Measurements from ENCODE around the gene PLXNB2.

The PLXNB2 gene

GRCh38 chr22:50253046-50253915, 54.2 kb downstream of the PLXNB2 start:
- FAIRE-seq (no peak), DNase-seq (ENCODE audit: insufficient read length, low spot score) (no peak)

- no peak for DNase-seq (ENCODE audit: insufficient read length, low spot score)
Observed at GRCh38 chr22:50252082-50253045, 55.1 kb downstream of the PLXNB2 start.

GRCh38 chr22:50251477-50252081, 55.9 kb downstream of the PLXNB2 start:
- FAIRE-seq = no peak
- DNase-seq (ENCODE audit: insufficient read length, low spot score) = no peak

More at GRCh38 chr22:50252082-50253045, 55.1 kb downstream of the PLXNB2 start:
- peak; percentile 86 for FAIRE-seq

GRCh38 chr22:50250555-50251476, 56.6 kb downstream of the PLXNB2 start, which contains the start of gene HDAC10:
TSS of gene HDAC10 (minus strand) at chr22:50251265. CDS start at chr22:50251032, 233 bp downstream.
- DNase-seq (ENCODE audit: insufficient read length, low spot score) (no peak), FAIRE-seq (peak; percentile 72)

GRCh38 chr22:50250249-50250554, 57.2 kb downstream of the PLXNB2 start:
- DNase-seq (ENCODE audit: insufficient read length, low spot score) = no peak
- no peak for FAIRE-seq

GRCh38 chr22:50249341-50250248, 57.9 kb downstream of the PLXNB2 start:
- FAIRE-seq = no peak
- DNase-seq (ENCODE audit: insufficient read length, low spot score) = no peak

- DNase-seq (ENCODE audit: insufficient read length, low spot score) (no peak), FAIRE-seq (no peak)
Observed at GRCh38 chr22:50248196-50249081, 59.0 kb downstream of the PLXNB2 start.

- FAIRE-seq = no peak
Observed at GRCh38 chr22:50247748-50248147, 59.7 kb downstream of the PLXNB2 start.

GRCh38 chr22:50246242-50247175, 60.9 kb downstream of the PLXNB2 start:
- FAIRE-seq = no peak
- DNase-seq (ENCODE audit: insufficient read length, low spot score) = no peak

More at GRCh38 chr22:50247748-50248147, 59.7 kb downstream of the PLXNB2 start:
- DNase-seq (ENCODE audit: insufficient read length, low spot score) = no peak

- DNase-seq (ENCODE audit: insufficient read length, low spot score) (no peak), FAIRE-seq (no peak)
Observed at GRCh38 chr22:50245214-50246072, 62.0 kb downstream of the PLXNB2 start.

- DNase-seq (ENCODE audit: insufficient read length, low spot score) (peak; percentile 91), FAIRE-seq (peak; percentile 86)
Observed at GRCh38 chr22:50244420-50245213, 62.8 kb downstream of the PLXNB2 start, which contains the start of gene TUBGCP6. TSS of gene TUBGCP6 (minus strand) at chr22:50245023. CDS start at chr22:50244459, 564 bp downstream.

GRCh38 chr22:50243685-50244419, 63.6 kb downstream of the PLXNB2 start:
- FAIRE-seq (no peak), DNase-seq (ENCODE audit: insufficient read length, low spot score) (no peak)

GRCh38 chr22:50242406-50242949, 65.0 kb downstream of the PLXNB2 start:
- DNase-seq (ENCODE audit: insufficient read length, low spot score) = no peak
- no peak for FAIRE-seq

GRCh38 chr22:50238755-50239154, 68.7 kb downstream of the PLXNB2 start:
- FAIRE-seq (no peak), DNase-seq (ENCODE audit: insufficient read length, low spot score) (no peak)
